H1 (cell line): ENCODE measurements around the gene CNTN6. TPM values are rescaled to one million over a fixed set of nuclear protein-coding genes. Genes with fewer than 3 reads are reported as not detected.
A peak's percentile ranks its signal among the peaks of the same experiment; 100 is the strongest.

ENCODE experiments used
- CTCF ChIA-PET: fragments of 300-600 bp; sonication (Branson Sonifier 250); formaldehyde crosslinking; loops from one replicate; lab custom pipeline; 2021; ENCODE audit not compliant: partially characterized antibody; lab: Charles Lee
- POLR2A ChIA-PET: fragments of 300-600 bp; sonication (Branson Sonifier 250); formaldehyde crosslinking; loops from one replicate; lab custom pipeline; 2021; ENCODE audit warnings: inconsistent platforms; ENCODE audit not compliant: partially characterized antibody; lab: Charles Lee
- DNase-seq, 2 experiments: peaks; one replicate each; pipeline versions ENCODE4 v3.0.0 to v3.0.0-alpha.2; 2010 to 2022; ENCODE audit warnings: low spot score in 2 of 2, low read depth in 1 of 2, mixed read lengths in 1 of 2
- FAIRE-seq: peaks from 2 replicates; lab custom pipeline; 2011; peaks lifted over from hg19 to GRCh38; lab: Jason Lieb, UNC
- H2AFZ ChIP-seq: 2 replicates; pipeline ENCODE4 v1.8.1; 2012; ENCODE audit warnings: low read length, inconsistent platforms
- H2AK5ac ChIP-seq: 2 replicates; pipeline ENCODE4 v1.6.1; 2013; ENCODE audit warnings: low read depth, low read length
- H2BK120ac ChIP-seq: replicated peaks from 2 replicates; pipeline ENCODE3; 2013; ENCODE audit warnings: low read depth, low read length, inconsistent platforms
- H2BK12ac ChIP-seq: 2 replicates; pipeline ENCODE4 v1.6.1; 2013; ENCODE audit warnings: low read depth, low read length
- H2BK15ac ChIP-seq: 2 replicates; pipeline ENCODE4 v1.6.1; 2013; ENCODE audit warnings: low read length
- H2BK20ac ChIP-seq: 2 replicates; pipeline ENCODE4 v1.6.1; 2013; ENCODE audit warnings: low read length
- H2BK5ac ChIP-seq: 2 replicates; pipeline ENCODE4 v1.6.1; 2013; ENCODE audit warnings: low read depth, low read length
- H3K14ac ChIP-seq: 2 replicates; pipeline ENCODE4 v1.6.1; 2013; ENCODE audit warnings: inconsistent platforms; ENCODE audit not compliant: insufficient read length
- H3K18ac ChIP-seq: 2 replicates; pipeline ENCODE4 v1.6.1; 2013; ENCODE audit warnings: low read length; ENCODE audit errors: extremely low read depth
- H3K23ac ChIP-seq: 2 replicates; pipeline ENCODE4 v1.6.1; 2013; ENCODE audit warnings: inconsistent platforms; ENCODE audit not compliant: insufficient read length
- H3K23me2 ChIP-seq: 2 replicates; pipeline ENCODE4 v1.6.1; 2013; ENCODE audit warnings: low read depth, low read length
- H3K27ac ChIP-seq: 2 replicates; pipeline ENCODE4 v1.6.1; 2011; ENCODE audit warnings: low read depth, low read length, inconsistent platforms
- H3K27me3 ChIP-seq, 4 experiments: replicated peaks in 1 of 4; 1 replicate in 1 of 4; 2 replicates in 3 of 4; pipeline versions ENCODE4 v1.6.1 to v1.8.1; 2011 to 2013; ENCODE audit warnings: low read length in 3 of 4, mild to moderate bottlenecking in 3 of 4, inconsistent platforms in 2 of 4, mixed read lengths in 2 of 4, moderate library complexity in 1 of 4; ENCODE audit not compliant: control insufficient read depth in 3 of 4, insufficient read depth in 3 of 4; ENCODE audit errors: extremely low read depth in 1 of 4
- H3K36me3 ChIP-seq, 4 experiments: 2 replicates each; pipeline versions ENCODE4 v1.6.1 to v1.8.1; 2011 to 2013; ENCODE audit warnings: mild to moderate bottlenecking in 4 of 4, low read length in 3 of 4, moderate library complexity in 2 of 4, control low read depth in 1 of 4, inconsistent platforms in 1 of 4; ENCODE audit not compliant: insufficient read depth in 4 of 4, control insufficient read depth in 2 of 4
- H3K4ac ChIP-seq: replicated peaks from 2 replicates; pipeline ENCODE3; 2013; ENCODE audit warnings: low read length, low read depth, mixed read lengths, inconsistent platforms; ENCODE audit not compliant: insufficient read length
- H3K4me1 ChIP-seq, 4 experiments: replicated peaks in 1 of 4; 1 replicate in 1 of 4; 2 replicates in 3 of 4; pipeline versions ENCODE4 v1.6.1 to v1.8.1; 2011 to 2013; ENCODE audit warnings: low read length in 3 of 4, inconsistent platforms in 2 of 4, mixed read lengths in 1 of 4; ENCODE audit not compliant: insufficient read depth in 4 of 4, control insufficient read depth in 3 of 4
- H3K4me2 ChIP-seq, 2 experiments: 2 replicates each; pipeline versions ENCODE4 v1.6.1 to v1.8.1; 2011 to 2013; ENCODE audit warnings: low read depth in 2 of 2, low read length in 2 of 2, control low read depth in 1 of 2, inconsistent platforms in 1 of 2, mild to moderate bottlenecking in 1 of 2; ENCODE audit not compliant: insufficient read depth in 1 of 2
- H3K4me3 ChIP-seq, 4 experiments: fragments of 200-600, 300-600 bp in 1 of 4; sonication (generic), shearing (Covaris generic), sonication (Bioruptor Twin) in 1 of 4; 2 replicates each; pipeline versions ENCODE4 v1.5.1 to v1.8.1; 2011 to 2016; ENCODE audit warnings: low read length in 4 of 4, low read depth in 3 of 4, control low read depth in 2 of 4, inconsistent platforms in 2 of 4, mild to moderate bottlenecking in 2 of 4, mixed read lengths in 1 of 4, moderate library complexity in 1 of 4; ENCODE audit not compliant: insufficient read depth in 2 of 4; ENCODE audit errors: extremely low read depth in 1 of 4
- H3K56ac ChIP-seq: replicated peaks from 2 replicates; pipeline ENCODE3; 2013; ENCODE audit warnings: low read depth, mild to moderate bottlenecking, mixed read lengths, low read length, inconsistent platforms; ENCODE audit not compliant: insufficient read length
- H3K79me1 ChIP-seq: 2 replicates; pipeline ENCODE4 v1.6.1; 2013; ENCODE audit warnings: low read depth, low read length, control low read depth
- H3K79me2 ChIP-seq, 2 experiments: 2 replicates each; pipeline versions ENCODE4 v1.6.1 to v1.8.1; 2012 to 2013; ENCODE audit warnings: low read length in 2 of 2, mild to moderate bottlenecking in 2 of 2, inconsistent platforms in 1 of 2; ENCODE audit not compliant: insufficient read depth in 2 of 2, control insufficient read depth in 1 of 2
- H3K9ac ChIP-seq, 4 experiments: replicated peaks in 1 of 4; 1 replicate in 1 of 4; 2 replicates in 3 of 4; pipeline versions ENCODE4 v1.6.1 to v1.8.1; 2011 to 2013; ENCODE audit warnings: low read depth in 3 of 4, low read length in 3 of 4, control low read depth in 2 of 4, mild to moderate bottlenecking in 2 of 4, moderate library complexity in 2 of 4, inconsistent platforms in 1 of 4; ENCODE audit errors: extremely low read depth in 1 of 4
- H3K9me3 ChIP-seq, 2 experiments: 2 replicates each; pipeline versions ENCODE4 v1.6.1 to v1.8.1; 2012 to 2013; ENCODE audit warnings: mild to moderate bottlenecking in 2 of 2, moderate library complexity in 2 of 2, control low read depth in 1 of 2, inconsistent platforms in 1 of 2, low read depth in 1 of 2, low read length in 1 of 2, mixed read lengths in 1 of 2; ENCODE audit not compliant: insufficient read depth in 2 of 2
- H4K20me1 ChIP-seq, 2 experiments: replicated peaks in 1 of 2; 2 replicates each; pipeline versions ENCODE3 to v1.8.1; 2011 to 2013; ENCODE audit warnings: inconsistent platforms in 2 of 2, low read length in 2 of 2, mild to moderate bottlenecking in 1 of 2; ENCODE audit not compliant: insufficient read depth in 2 of 2, control insufficient read depth in 1 of 2
- H4K5ac ChIP-seq: 2 replicates; pipeline ENCODE4 v1.6.1; 2013; ENCODE audit warnings: low read length, low read depth, mixed read lengths, inconsistent platforms; ENCODE audit not compliant: insufficient read length
- H4K8ac ChIP-seq: 2 replicates; pipeline ENCODE4 v1.8.0; 2013; ENCODE audit warnings: mild to moderate bottlenecking, moderate library complexity, low read length, inconsistent platforms; ENCODE audit not compliant: insufficient read depth; ENCODE audit errors: extremely low read depth
- H4K91ac ChIP-seq: replicated peaks from 2 replicates; pipeline ENCODE3; 2013; ENCODE audit warnings: low read length, mixed read lengths, inconsistent platforms; ENCODE audit not compliant: insufficient read length
- CTBP2 ChIP-seq: IDR thresholded peaks from 2 replicates; pipeline ENCODE4 v1.7.0; 2011; ENCODE audit warnings: borderline replicate concordance, mild to moderate bottlenecking, moderate library complexity, mixed read lengths, low read length; ENCODE audit not compliant: insufficient read depth, insufficient read length
- GABPA ChIP-seq: IDR thresholded peaks from 2 replicates; pipeline ENCODE4 v1.6.1; 2011; ENCODE audit warnings: mild to moderate bottlenecking, low read length, moderate library complexity, borderline replicate concordance; ENCODE audit not compliant: insufficient read depth
- JUN ChIP-seq: IDR thresholded peaks from 2 replicates; pipeline ENCODE4 v1.6.1; 2011; ENCODE audit warnings: low read depth, mild to moderate bottlenecking, improper control_type of control experiment, low read length
- POLR2AphosphoS5 ChIP-seq: IDR thresholded peaks from 2 replicates; pipeline ENCODE4 v1.6.1; 2011; ENCODE audit warnings: low read depth, low read length
- RAD21 ChIP-seq, 2 experiments: IDR thresholded peaks in 1 of 2; conservative IDR thresholded peaks in 1 of 2; 2 replicates each; pipeline ENCODE4 v1.6.1; 2011; ENCODE audit warnings: low read depth in 2 of 2, low read length in 2 of 2, improper control_type of control experiment in 1 of 2, inconsistent platforms in 1 of 2, mild to moderate bottlenecking in 1 of 2, moderate library complexity in 1 of 2
- RFX5 ChIP-seq: IDR thresholded peaks from 2 replicates; pipeline ENCODE4 v1.6.1; 2011; ENCODE audit warnings: low read depth, low read length, improper control_type of control experiment, borderline replicate concordance
- SIX5 ChIP-seq: IDR thresholded peaks from 2 replicates; pipeline ENCODE4 v1.6.1; 2011; ENCODE audit warnings: mild to moderate bottlenecking, low read depth, low read length
- SP4 ChIP-seq: IDR thresholded peaks from 2 replicates; pipeline ENCODE4 v1.6.1; 2012; ENCODE audit warnings: low read length, inconsistent platforms
- WGBS, 2 experiments: shearing (Covaris generic) in 1 of 2; methylation state at CpG; one replicate each; pipeline versions ENCODE4 v1.1.6 to v1.1.7; 2013 to 2015; ENCODE audit warnings: low lambda C conversion rate in 2 of 2, mixed read lengths in 2 of 2, inconsistent platforms in 1 of 2, low coverage in 1 of 2, missing lambda C conversion rate in 1 of 2; ENCODE audit not compliant: insufficient replicate concordance in 2 of 2, insufficient coverage in 1 of 2, insufficient read length in 1 of 2; ENCODE audit errors: extremely low coverage in 1 of 2, missing lambda C conversion rate in 1 of 2; 5-methylcytosine and 5-hydroxymethylcytosine counted together
- polyA plus RNA-seq, 7 experiments: library from polyadenylated mRNA; depleted of rRNA in 3 of 7; stranded (reverse) in 5 of 7; unstranded in 2 of 7; fragments of >200 nt in 5 of 7; fragments of 200-250 nt in 2 of 7; gene quantifications; 1 replicate in 5 of 7; 2 replicates in 1 of 7; 4 replicates in 1 of 7; pipeline versions ENCODE4 v1.2.1 to v1.2.3, GENCODE V29; 2011 to 2013; ENCODE audit warnings: missing spikeins in 2 of 7, mixed read lengths in 2 of 7
- total RNA-seq: library from RNA; stranded (reverse); fragmentation: NEBNext Ultra II Directional; extraction: Animal tissue kit (Norgen Biotek cat#: 25700); gene quantifications from 2 replicates; pipeline ENCODE4 v1.2.1, GENCODE V29; 2021

CNTN6 gene
- total and polyA plus RNA-seq, 2 of the 8 experiments (the other 6 are each of a cell fraction or from before 2014, with no cell fraction given): not detected

GRCh38 chr3:1292571-1293071 is 199.8 kb downstream of the CNTN6 start:
- Histone ChIP-seq H3K27ac (no peak overlapping the region), H2BK15ac (no peak overlapping the region)
- no peak for TF ChIP-seq RAD21 (IDR thresholded peaks at IDR 0.05 in 1 of 2, conservative IDR thresholded peaks at IDR 0.05 in 1 of 2; ENCODE audit: low read depth in 2 of 2, low read length in 2 of 2)
- no peak for TF ChIP-seq JUN
- TF ChIP-seq SIX5: no peak
- no peak for TF ChIP-seq GABPA
- no peak for TF ChIP-seq SP4
- TF ChIP-seq RFX5: no peak
- no peak for TF ChIP-seq CTBP2
- TF ChIP-seq POLR2AphosphoS5: no peak

More at GRCh38 chr3:1292571-1293071, 199.8 kb downstream of the CNTN6 start:
- Histone ChIP-seq H2BK5ac (no peak overlapping the region), H2BK20ac (no peak overlapping the region), H3K4ac (no peak overlapping the region), H3K36me3 (no peaks in the 10 kb centered on the region), H3K4me2 (0 out of 4 replicates have a peak overlapping the region, but pooled peaks of 1 of the 2 experiments have one; percentile 14), H3K14ac (no peak overlapping the region), H4K5ac (no peak overlapping the region), H3K27me3 (no peaks in the 10 kb centered on the region), H4K20me1 (no peaks in the 10 kb centered on the region), H3K23me2 (no peaks in the 10 kb centered on the region), H2BK120ac (no peak overlapping the region), H3K18ac (no peak overlapping the region), H3K9ac (no peak overlapping the region), H2AK5ac (no peak overlapping the region), H2BK12ac (no peak overlapping the region), H4K91ac (no peak overlapping the region), H4K8ac (no peak overlapping the region), H3K4me1 (peaks cover 2 to 12% (median 6%) of the 10 kb centered on the region in 4 experiments; a peak in 4 of 7 replicates), H3K23ac (no peak overlapping the region), H3K56ac (no peak overlapping the region), H3K4me3 (peak overlapping the region in 1 of 4 experiments; percentile 12; a peak in 1 of 8 replicates), H3K79me1 (no peaks in the 10 kb centered on the region), H3K9me3 (no peaks in the 10 kb centered on the region), H2AFZ (no peak overlapping the region), H3K79me2 (no peaks in the 10 kb centered on the region)
- DNase-seq (no peak), FAIRE-seq (no peak)
- ChIA-PET CTCF (interaction anchor here (1.3 kb wide), 2 partner anchors 17 to 121 kb away, joined by 3 to 4 read pairs; no protein-coding TSS in a partner anchor), POLR2A (no interaction called here)
- 44% methylated on average over 3 of the region's 3 CpGs; no CpG with 5 or more reads in 1 of the 2 experiments for WGBS, 2 experiments
